ENCODE data around the gene SLC34A1.
"Not testable (repeated sequence)": the region's sequence is repeated elsewhere in the genome, so short reads cannot be mapped to it uniquely, and the experiment has no call there.

SLC34A1 gene

DNA sequence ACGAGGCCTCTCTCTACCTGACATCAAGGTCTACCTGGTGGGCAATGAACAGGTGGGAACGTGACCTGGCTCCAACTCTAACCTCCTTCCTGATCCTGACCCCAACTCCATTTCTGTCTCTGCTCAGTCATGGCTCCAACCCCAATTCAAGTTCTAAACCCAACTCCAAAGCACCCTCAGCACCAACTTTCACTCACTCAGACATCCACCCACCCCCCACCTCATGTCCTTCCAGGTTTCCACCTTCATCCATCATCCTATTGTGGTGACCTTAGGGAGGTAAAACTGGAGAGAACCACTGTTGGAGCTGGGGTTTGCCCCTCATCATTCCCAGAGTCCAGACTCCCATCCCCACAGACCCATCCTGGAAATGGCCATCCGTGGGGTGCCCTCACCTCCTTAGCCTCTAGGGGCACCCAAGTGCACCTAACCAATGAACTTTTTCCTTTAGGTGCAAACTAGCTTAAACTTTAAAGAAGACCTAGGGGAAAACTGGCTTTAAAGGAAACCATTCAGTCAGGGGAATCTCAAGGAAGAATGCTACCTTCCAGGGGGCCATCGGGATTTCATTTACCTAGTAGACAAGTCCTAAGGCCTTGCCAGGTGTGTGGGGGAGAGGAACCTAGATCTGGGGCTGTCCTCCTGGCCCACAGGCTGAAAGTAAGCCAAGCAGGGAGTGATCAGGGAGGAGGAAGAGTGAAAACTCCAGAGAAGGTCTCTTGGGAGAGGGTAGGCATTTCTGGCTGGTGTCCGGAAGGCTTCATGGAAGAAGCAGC is 15.2 kb upstream of the SLC34A1 start:
- no peak for FAIRE-seq

DNA sequence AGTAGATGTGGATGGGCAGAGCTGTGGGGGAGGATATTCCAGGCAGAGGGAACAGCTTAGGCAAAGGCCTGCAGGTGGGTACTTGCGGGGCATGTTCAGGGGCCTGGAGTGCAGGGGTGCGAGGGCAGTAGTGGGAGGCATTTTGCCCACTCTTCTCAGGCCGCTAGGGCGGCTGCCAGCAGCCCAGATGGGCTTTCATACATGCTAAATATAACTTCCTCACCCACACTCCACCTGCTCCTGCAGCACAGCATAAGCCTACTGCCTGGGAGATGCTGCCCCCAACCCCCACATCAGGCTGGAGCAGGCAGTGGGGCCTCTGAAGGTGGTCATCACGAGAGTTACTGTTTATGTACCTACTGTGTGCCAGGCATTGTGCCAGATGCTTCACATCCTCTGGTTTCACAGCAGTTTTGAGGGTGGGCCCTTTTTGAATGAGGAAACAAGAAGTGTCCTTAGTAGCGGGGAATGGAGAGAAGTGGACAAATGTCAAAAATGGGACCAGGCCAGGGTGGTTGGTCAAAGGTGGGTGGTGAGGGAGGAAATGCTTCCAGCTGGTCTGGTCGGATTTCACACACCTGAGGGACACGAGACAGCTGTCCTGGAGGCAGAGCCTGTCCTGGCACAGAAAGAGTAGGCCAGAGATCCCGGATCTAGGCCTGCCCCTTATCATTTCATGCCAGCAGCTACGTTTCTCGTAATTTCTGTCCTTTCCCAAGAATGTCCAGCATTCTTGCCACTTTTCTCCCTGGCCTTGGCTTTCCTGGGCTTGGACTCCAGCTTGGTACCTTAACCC is 14.4 kb upstream of the SLC34A1 start:
- FAIRE-seq, result no peak

DNA sequence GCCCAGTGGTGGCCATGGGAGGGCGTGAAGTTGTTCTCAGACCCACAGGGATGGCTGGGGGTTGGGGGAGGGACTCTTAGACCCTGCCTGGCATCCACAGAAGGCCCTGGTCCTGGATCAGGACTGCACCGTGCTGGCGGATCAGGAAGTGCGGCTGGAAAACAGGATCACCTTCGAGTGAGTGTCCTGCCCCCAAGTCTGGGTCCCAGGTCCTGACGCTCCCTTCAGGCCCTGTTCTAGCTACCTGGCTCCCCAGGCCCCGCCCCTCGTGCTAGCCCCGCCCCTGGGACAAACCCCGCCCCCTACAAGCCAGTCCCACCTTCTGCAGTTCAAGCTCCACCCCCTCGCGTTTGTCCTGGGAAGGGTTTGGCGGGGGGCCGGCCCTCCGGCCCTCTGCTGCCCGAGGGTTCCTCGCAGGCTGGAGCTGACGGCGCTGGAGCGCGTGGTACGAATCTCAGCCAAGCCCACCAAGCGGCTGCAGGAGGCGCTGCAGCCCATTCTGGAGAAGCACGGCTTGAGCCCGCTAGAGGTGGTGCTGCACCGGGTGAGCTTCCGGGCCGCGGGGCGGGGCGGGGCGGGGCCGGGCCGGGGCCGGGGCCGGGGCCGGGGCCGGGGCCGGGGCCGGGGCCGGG is 13.6 kb upstream of the SLC34A1 start:
- no peak for FAIRE-seq

DNA sequence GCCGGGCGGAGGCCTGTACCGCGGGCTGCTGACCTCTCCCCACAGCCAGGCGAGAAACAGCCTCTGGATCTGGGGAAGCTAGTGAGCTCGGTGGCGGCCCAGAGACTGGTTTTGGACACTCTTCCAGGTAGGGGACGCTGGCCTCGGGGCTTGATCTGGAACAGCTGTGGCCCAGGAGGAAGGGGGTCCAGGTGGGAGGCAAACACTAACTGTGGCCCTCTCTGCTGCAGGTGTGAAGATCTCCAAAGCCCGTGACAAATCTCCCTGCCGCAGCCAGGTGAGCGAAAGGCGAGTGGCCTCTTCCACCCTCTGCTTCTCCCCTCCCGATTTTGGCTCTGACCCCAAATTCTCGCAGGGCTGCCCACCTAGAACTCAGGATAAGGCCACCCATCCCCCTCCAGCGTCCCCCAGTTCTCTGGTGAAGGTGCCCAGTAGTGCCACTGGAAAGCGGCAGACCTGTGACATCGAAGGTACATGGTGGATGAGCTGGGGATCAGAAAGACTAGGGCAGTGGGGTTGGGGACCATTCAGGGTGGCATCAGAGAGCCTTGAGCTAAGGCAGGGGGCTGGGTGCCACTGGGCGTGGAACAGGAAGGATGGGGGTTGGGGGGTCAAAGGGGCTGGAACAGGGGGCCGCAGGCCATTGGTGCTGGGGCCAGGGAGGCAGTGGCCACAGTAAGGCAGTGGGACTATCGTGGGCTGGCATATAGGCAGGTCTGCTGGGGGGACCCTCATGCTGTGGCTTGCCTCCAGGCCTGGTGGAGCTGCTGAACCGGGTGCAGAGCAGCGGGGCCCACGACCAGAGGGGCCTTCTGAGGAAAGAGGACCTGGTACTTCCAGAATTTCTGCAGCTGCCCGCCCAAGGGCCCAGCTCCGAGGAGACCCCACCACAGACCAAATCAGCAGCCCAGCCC is 12.9 kb upstream of the SLC34A1 start:
- FAIRE-seq, result no peak

DNA sequence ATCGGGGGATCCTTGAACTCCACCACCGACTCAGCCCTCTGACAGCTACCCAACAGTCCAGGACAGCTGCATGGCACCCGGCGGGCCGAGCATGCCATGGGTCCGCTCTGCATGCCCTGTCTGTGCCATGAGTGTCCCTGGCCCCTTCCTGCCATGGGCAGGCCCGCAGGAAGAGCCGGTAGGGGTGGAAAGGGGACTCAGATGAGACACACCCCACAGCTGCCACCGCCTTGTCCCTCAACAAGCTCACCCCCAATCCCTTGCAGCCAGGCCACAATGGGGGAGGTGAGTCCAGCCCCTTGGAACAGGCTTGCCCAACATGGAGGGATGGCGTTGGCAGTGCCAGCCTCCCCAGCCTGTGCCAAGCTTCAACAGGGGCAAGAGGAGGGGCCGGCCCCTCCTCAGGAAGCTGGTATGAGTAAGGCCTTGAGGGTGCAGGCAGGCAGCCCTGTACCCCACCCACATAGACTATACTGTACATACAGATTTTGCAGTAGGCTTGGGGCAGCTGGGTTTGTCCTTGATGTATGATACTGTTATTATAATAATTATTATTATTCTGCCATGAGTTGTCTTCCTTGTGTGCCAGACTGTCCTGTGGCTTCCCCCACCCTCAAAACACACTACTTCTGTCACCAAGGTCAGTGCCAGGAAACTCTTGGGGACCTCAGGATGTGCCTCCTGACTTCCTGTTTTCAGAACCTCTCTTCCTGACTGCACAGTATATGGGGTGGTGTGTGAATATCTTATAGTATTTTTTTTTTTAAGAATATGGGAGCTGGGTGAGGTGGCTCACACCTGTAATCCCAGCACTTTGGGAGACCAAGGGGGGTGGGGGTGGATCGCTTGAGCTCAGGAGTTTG is 12.0 kb upstream of the SLC34A1 start:
- no peak for FAIRE-seq

DNA sequence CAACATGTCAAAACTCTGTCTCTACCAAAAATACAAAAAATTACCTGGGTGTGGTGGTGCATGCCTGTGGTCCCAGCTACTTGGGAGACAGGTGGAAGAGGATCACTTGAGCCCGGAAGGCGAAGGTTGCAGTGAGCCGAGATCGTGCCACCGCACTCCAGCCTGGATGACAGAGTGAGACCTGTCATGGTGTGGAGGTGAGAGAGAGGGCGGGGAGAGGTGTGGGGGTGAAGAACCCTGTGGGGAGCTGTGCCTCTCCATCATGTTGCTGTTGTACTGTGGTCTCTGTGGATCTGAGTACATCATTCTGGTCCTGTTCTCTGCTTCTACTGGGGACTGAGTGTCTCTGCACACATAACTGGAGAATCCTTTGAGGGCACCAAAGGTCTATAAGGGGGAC is 11.3 kb upstream of the SLC34A1 start:
- no peak for FAIRE-seq

DNA sequence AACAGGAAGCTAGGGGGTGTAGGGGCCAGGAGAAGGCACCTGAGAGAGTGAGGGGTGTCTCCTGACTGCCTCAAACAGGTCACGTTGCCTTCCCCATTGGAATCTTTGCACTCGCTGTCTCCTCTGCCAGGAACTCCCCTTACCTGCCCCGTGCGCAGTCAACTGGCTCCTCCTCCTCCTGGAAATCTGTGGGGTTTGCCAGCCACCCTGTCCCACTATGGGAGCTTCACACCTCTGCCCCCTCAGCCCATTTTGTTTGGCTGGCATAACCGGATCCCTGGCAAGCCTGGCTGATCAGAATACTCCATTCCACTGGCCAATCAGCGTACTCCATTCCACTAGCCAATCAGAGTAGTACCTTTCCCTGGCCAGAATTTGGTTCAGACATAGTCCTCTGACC is 10.4 kb upstream of the SLC34A1 start:
- no peak for FAIRE-seq

DNA sequence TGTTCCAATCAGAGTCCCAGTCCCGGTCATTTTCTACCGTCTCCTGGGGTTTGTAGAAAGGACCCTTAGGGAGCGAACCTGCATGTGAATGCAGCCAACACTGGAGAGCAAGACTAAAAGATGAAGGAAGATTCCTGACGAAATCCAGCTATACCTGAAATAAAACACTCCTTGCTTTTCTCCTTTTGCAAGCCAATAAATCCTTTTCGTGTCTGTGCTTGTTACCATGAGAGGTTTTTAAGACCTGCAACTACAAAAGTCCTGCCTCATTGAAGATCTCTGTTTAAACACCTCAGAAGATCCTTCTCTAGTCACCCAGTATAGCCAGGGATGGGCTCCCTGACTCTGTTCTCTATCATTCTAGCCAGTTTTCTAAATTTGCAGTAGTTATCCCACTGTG is 10.0 kb upstream of the SLC34A1 start:
- no peak for FAIRE-seq

DNA sequence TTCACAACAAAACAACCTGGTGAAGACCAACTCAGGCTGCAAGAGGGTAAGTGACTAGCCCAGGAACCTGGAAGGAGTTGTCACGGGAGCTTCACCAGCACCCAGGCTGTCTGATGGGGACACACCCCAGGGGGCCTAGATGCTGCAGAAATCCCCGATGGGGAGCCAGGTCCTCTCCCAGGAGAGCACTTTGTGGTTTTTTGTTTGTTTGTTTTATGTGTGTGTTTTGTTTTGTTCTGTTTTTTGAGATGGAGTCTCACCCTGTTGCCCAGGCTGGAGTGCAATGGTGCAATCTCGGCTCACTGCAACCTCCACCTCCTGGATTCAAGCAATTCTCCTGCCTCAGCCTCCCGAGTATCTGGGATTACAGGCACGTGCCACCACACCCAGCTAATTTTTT is 8.7 kb upstream of the SLC34A1 start:
- not testable (repeated sequence) for FAIRE-seq

DNA sequence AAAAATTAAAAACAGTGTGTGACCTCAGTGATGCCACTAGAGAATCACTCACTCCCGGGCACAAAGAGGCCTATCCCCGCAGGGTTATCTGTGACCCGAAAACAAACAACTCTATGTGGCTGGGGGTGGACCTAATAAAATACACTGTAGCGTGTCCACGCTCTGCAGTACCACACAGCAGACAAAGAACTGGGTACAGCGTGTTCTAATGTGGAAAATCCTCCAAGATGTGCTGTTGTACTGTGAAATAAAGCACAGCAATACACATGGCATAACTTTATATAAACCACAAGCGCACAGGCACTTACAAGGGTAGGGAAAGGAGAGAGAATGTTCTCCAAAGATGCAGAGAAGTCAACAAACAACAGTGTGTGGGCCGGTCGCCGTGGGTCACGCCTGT is 8.1 kb upstream of the SLC34A1 start:
- FAIRE-seq, result no peak

DNA sequence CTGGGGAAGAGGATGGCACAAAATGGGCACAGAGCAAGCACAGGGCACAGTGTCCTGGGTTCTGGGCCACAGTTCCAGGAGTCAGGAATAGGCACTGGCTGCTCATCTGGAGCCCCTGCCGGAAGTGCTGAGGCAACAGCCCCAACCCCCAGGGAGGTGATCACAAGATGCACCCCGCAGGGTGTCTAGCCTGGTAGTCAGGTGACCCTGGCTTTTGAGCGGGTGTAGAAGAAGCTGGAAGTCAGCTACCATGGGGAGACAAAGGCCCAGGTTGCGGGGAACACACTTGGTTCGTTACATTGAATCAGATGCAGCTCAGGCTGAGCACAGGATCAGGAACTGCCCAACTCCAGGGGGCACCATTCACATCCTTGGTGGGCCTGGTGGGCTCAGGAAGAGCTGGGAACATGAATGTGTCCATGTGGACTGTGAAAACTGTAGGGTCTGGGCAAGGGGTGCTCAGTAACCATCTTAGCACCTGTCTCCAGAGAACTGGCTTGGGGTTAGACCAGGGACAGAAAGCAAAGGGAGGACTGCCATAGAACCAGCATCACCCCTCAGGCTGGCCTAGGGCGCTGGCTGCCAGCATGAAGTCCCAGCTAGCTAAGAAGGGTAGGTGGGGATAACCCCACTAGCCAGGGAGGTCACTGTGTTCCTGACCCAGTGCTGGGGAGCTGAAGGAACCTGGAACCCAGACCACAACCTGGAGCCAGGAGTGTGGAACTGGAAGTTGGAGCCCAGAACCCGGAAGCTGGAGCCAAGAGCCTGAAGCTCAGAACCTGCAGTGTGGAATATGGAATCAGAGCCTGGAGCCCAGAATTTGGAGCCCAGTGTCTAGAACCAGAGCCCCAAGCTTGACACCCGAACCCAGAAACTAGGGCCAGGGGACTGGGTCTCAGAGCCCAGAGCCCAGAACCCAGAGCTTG is 6.1 kb upstream of the SLC34A1 start:
- no peak for FAIRE-seq

DNA sequence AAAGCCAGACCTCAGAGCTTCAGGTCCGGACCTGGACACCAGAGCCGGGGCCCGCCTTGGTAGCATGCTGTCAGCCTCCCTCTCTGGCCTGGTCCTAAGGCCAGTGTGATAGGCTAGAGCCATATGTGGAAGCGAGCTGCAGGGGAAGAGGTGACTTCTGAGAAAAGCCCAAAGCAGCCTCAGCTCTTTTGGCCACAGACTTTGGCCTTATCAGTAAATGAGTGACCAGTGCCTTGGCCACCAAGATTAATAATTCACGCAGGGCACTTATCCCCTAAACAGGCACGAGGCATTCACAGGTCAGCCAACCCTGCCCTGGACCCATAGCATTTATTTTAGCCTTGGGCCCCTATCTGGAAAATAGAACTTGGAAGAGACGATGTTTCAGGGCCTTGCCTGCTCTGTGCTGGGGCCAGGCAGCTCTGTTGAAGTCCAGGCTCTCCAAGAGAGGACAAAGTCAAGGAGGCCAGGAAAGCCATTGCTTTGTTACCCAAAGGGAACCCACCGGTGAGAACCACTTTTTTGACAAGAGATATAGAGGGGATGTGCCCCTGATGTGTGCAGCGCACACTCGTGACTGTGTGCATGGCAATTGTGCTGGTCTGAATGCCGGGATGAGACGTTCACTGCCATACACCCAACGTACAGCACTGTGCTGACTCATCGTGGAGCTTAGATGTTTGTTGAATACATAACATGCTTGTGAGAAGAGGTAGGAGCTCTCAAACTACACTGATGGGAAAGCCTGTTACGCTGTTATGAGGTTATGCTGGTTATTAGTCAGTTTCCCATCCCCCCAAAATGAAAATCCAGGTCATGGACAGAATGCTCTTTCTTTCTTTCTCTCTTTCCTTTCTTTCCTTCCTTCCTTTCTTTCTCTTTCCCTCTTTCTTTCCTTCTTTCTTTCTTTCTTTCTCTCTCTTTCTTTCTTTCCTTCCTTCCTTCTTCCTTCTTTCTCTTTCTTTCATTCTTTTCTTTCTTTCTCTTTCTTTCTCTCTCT is 5.0 kb upstream of the SLC34A1 start:
- FAIRE-seq, result no peak

DNA sequence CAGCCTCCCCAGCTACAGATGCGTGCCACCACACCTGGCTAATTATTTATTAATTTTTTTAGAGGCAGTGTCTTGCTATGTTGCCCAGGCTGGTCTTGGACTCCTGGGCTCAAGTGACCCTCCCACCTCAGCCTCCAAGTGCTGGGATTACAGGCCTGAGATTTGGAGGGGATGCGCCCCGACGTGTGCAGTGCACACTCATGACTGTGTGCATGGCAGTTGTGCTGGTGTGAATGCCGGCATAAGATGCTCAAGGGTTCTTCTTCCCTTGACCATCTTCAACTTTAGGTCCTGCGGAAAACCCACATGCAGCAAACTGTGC is 3.5 kb upstream of the SLC34A1 start:
- no peak for FAIRE-seq

DNA sequence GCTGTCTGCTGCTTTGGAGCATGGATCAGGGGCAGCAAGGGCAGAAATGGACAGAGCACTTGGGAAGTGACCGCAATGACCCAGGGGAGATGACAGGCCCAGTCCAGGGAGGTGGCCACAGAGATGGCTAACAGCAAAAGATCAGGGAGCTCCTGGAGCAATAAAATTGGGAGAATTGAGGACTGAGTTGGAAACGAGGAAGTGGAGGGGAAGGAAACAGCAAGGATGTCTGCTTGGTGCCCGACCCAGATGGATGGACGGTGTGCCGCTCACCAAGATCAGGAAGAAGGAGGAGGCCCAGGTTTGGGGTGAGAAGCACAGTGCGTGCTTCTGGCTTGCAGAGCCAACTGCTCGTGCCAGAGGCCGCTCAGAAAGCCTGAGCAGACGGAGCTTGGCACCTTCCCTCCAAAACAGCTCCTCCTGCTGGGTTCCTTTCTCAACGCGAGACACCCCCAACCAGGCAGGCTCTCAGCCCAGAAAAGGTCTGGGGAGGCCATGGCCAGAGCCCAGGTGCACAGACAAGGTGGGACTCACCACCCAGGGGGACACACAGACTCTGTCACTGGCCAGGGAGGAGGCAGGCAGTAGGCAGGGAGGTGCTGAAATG is 1.7 kb upstream of the SLC34A1 start:
- no peak for FAIRE-seq

DNA sequence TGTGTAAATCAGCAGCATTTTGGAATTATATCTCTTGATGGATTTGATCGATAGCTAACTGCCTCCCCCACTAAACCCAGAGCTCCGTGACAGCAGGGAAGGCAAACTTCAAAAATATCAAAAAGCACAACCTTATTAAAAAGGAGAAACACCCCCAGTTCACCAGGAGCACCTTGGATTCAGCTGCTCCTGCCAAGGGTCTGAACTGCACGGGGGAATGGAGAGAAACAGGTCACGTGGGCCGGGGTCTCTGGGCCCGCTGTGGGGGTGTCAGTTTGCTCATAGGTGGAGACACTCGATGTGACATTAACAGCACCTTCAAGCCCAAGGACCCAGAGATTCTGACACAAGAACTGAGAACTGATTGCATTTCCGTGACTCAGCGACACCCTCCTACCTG is 1.1 kb upstream of the SLC34A1 start:
- FAIRE-seq, result no peak

DNA sequence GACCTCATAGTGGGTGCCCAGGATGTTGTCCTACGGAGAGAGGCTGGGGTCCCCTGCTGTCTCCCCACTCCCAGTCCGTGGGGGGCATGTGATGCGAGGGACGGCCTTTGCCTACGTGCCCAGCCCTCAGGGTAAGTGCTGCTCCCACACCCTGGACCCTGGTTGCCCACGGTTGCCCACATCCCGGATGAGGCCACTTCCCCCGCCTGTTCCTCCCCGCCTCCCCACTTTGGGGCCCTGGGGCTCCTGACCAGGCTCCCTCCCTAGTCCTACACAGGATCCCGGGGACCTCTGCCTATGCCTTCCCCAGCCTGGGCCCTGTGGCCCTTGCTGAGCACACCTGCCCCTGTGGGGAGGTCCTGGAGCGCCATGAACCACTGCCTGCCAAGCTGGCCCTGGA is 1.5 kb downstream of the SLC34A1 start:
- no peak for FAIRE-seq

DNA sequence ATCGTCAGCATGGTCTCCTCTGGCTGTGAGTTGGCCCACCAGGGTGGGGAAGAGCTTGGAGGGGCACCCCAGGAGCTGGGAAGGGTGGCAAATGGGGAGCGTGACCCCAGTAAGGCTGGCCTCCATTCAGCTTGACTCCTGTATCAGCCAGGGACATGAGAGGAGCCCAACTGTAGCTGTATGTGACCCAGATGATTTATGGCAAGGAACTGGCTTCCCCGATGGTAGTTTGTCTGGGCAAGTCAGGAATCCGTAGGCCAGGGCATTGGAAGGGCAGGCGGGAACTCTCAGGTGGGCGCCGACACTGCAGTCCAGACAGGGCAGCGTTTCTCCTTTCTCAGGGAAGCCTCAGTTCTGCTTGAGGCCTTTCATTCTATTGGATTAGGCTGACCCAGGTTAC is 2.3 kb downstream of the SLC34A1 start:
- no peak for FAIRE-seq

DNA sequence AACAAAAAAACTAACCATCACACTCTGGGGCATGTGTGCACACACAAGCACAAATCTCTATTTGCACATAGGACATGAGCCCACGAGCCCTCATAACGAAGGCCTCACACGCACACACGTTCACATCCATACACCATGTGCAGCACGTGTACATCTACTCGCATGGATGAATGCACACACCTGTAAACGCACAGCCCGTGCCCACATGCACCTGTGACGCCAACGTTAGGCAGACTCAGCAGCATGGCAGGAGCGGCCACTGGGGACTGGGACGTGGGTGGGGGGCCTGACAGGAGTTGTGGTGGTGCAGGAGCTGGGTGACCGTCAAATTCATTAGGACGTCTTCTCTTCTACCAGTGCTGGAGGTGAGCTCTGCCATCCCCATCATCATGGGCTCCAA is 3.2 kb downstream of the SLC34A1 start:
- FAIRE-seq, result no peak

DNA sequence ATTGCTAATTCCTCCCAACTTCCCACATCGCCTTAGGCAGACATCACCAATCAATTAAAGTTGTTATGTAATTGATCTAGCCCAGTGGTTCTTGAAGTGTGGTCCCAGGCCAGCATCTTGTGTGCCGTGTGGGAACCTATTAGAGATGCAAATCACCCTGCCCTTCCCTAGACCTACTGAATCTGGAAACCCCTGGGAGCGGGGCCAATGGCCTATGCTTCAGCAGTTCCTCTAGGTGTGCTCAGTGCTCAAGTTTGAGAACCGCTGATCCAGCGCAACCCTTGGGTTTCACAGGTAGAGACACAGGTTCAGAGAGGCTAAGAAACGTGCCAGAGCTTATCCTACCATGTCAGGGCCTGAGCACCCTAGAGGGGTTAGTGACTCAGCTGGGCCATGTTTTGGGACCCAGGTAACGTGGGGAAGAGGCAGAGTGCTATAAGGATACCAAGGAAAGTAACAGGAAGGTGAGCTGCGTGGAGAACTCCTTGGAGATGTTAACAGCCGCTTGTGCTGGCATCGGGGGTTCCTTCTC is 4.4 kb downstream of the SLC34A1 start:
- no peak for FAIRE-seq

Measured in A204.1 (cell line).